ENCODE results near the gene TMEM154.

The TMEM154 gene

GRCh38 chr4:152679414-152680281 is at the start of gene TMEM154:
TMEM154 (minus strand) TSS chr4:152679997; CDS start chr4:152679933, 64 bp downstream.
- no peak for DNase-seq (ENCODE audit: low read depth)

- no peak for DNase-seq (ENCODE audit: low read depth)
Measured at GRCh38 chr4:152729466-152729865, 49.7 kb upstream of the TMEM154 start.

GRCh38 chr4:152728343-152728742 is 48.5 kb upstream of the TMEM154 start:
- DNase-seq (ENCODE audit: low read depth): no peak

- DNase-seq (ENCODE audit: low read depth): no peak
Measured at GRCh38 chr4:152727784-152728183, 48.0 kb upstream of the TMEM154 start.

GRCh38 chr4:152724494-152724893 is 44.7 kb upstream of the TMEM154 start:
- DNase-seq (ENCODE audit: low read depth): no peak

- DNase-seq (ENCODE audit: low read depth): no peak
Measured at GRCh38 chr4:152723236-152723635, 43.4 kb upstream of the TMEM154 start.

GRCh38 chr4:152719801-152720556 is 40.2 kb upstream of the TMEM154 start:
- no peak for DNase-seq (ENCODE audit: low read depth)

- no peak for DNase-seq (ENCODE audit: low read depth)
Measured at GRCh38 chr4:152719291-152719690, 39.5 kb upstream of the TMEM154 start.

- no peak for DNase-seq (ENCODE audit: low read depth)
Measured at GRCh38 chr4:152715076-152715475, 35.3 kb upstream of the TMEM154 start.

GRCh38 chr4:152713951-152714705 is 34.3 kb upstream of the TMEM154 start:
- no peak for DNase-seq (ENCODE audit: low read depth)

- DNase-seq (ENCODE audit: low read depth): no peak
Measured at GRCh38 chr4:152709675-152710438, 30.1 kb upstream of the TMEM154 start.

- DNase-seq (ENCODE audit: low read depth): no peak
Measured at GRCh38 chr4:152708796-152709195, 29.0 kb upstream of the TMEM154 start.

GRCh38 chr4:152708361-152708760 is 28.6 kb upstream of the TMEM154 start:
- no peak for DNase-seq (ENCODE audit: low read depth)

- no peak for DNase-seq (ENCODE audit: low read depth)
Measured at GRCh38 chr4:152707632-152708031, 27.8 kb upstream of the TMEM154 start.

GRCh38 chr4:152705903-152706302 is 26.1 kb upstream of the TMEM154 start:
- DNase-seq (ENCODE audit: low read depth): no peak

- DNase-seq (ENCODE audit: low read depth): no peak
Measured at GRCh38 chr4:152704788-152705187, 25.0 kb upstream of the TMEM154 start.

GRCh38 chr4:152700151-152700550 is 20.4 kb upstream of the TMEM154 start:
- no peak for DNase-seq (ENCODE audit: low read depth)

GRCh38 chr4:152699313-152699712 is 19.5 kb upstream of the TMEM154 start:
- no peak for DNase-seq (ENCODE audit: low read depth)

- no peak for DNase-seq (ENCODE audit: low read depth)
Measured at GRCh38 chr4:152698089-152698499, 18.3 kb upstream of the TMEM154 start.

- DNase-seq (ENCODE audit: low read depth): no peak
Measured at GRCh38 chr4:152697284-152698088, 17.7 kb upstream of the TMEM154 start.

GRCh38 chr4:152696764-152697261 is 17.0 kb upstream of the TMEM154 start:
- DNase-seq (ENCODE audit: low read depth): no peak

Measured in HS-27A (cell line).